ENCODE measurements around the gene SEMA6D. TPM values are rescaled to one million over a fixed set of nuclear protein-coding genes. Genes with fewer than 3 reads are reported as not detected.
"Not testable (repeated sequence)": the region's sequence is repeated elsewhere in the genome, so short reads cannot be mapped to it uniquely, and the experiment has no call there.

SEMA6D gene
- total RNA-seq, 4 donors from 2014 or later, result 6.3 to 22.0 (median 13.4) TPM

- no peak overlapping the region for H3K27ac ChIP-seq
- H3K4me1 ChIP-seq, result peaks cover 6% of the 10 kb centered on the region
- DNase-seq (ENCODE audit: low spot score in 2 of 2), result no peak
- no peak overlapping the region for H3K4me3 ChIP-seq
- 83% methylated on average over 3 of the region's 3 CpGs for WGBS
- H3K9me3 ChIP-seq, result no peaks in the 10 kb centered on the region
- H3K36me3 ChIP-seq, result no peaks in the 10 kb centered on the region
- TF ChIP-seq POLR2AphosphoS5 (IDR thresholded peaks at IDR 0.05) (no peak), POLR2A (IDR thresholded peaks at IDR 0.05) (no peak), CTCF (IDR thresholded peaks at IDR 0.05) (no peak)
- no peaks in the 10 kb centered on the region for H3K27me3 ChIP-seq
Observed at GRCh38 chr15:47736143-47736786, 19.0 kb downstream of the SEMA6D start.

- TF ChIP-seq POLR2AphosphoS5 (IDR thresholded peaks at IDR 0.05) (no peak), POLR2A (IDR thresholded peaks at IDR 0.05) (no peak), CTCF (IDR thresholded peaks at IDR 0.05) (no peak), EP300 (IDR thresholded peaks at IDR 0.05) (no peak)
- Histone ChIP-seq H3K27me3 (no peaks in the 10 kb centered on the region), H3K36me3 (no peaks in the 10 kb centered on the region), H3K9me3 (no peaks in the 10 kb centered on the region), H3K27ac (no peak overlapping the region), H3K4me1 (peaks cover 6% of the 10 kb centered on the region), H3K4me3 (no peak overlapping the region)
- 81% methylated on average over 2 of the region's 2 CpGs for WGBS
- no peak for DNase-seq (ENCODE audit: low spot score in 2 of 2)
Observed at GRCh38 chr15:47737477-47737876, 20.2 kb downstream of the SEMA6D start.

GRCh38 chr15:47738144-47738825, 21.0 kb downstream of the SEMA6D start:
- not testable (repeated sequence) for H3K27ac ChIP-seq; H3K9me3 ChIP-seq; DNase-seq (ENCODE audit: low spot score in 2 of 2); H3K27me3 ChIP-seq; H3K4me3 ChIP-seq; H3K36me3 ChIP-seq; H3K4me1 ChIP-seq
- WGBS, result 78% methylated on average over 4 of the region's 4 CpGs

- Histone ChIP-seq H3K4me1 (peaks cover 6% of the 10 kb centered on the region), H3K27ac (no peak overlapping the region), H3K36me3 (no peaks in the 10 kb centered on the region), H3K27me3 (no peaks in the 10 kb centered on the region), H3K9me3 (no peaks in the 10 kb centered on the region), H3K4me3 (no peak overlapping the region)
- WGBS, result 98% methylated on average over 4 of the region's 4 CpGs
- TF ChIP-seq CTCF (IDR thresholded peaks at IDR 0.05) (no peak), EP300 (IDR thresholded peaks at IDR 0.05) (no peak), POLR2AphosphoS5 (IDR thresholded peaks at IDR 0.05) (no peak), POLR2A (IDR thresholded peaks at IDR 0.05) (no peak)
- DNase-seq (ENCODE audit: low spot score in 2 of 2), result no peak
Observed at GRCh38 chr15:47741082-47741481, 23.8 kb downstream of the SEMA6D start.

GRCh38 chr15:47741907-47742306, 24.6 kb downstream of the SEMA6D start:
- Histone ChIP-seq H3K27me3 (no peaks in the 10 kb centered on the region), H3K27ac (no peak overlapping the region), H3K4me1 (peaks cover 3% of the 10 kb centered on the region), H3K4me3 (no peak overlapping the region), H3K36me3 (no peaks in the 10 kb centered on the region), H3K9me3 (no peaks in the 10 kb centered on the region)
- no peak for DNase-seq (ENCODE audit: low spot score in 2 of 2)
- TF ChIP-seq EP300 (IDR thresholded peaks at IDR 0.05), result no peak
- no peak for TF ChIP-seq CTCF (IDR thresholded peaks at IDR 0.05)
- TF ChIP-seq POLR2AphosphoS5 (IDR thresholded peaks at IDR 0.05), result no peak
- no peak for TF ChIP-seq POLR2A (IDR thresholded peaks at IDR 0.05)
- WGBS, result 88% methylated on average over 5 of the region's 5 CpGs

Data from suprapubic skin (tissue), 4 donors.